GM21723 (cell line): ENCODE results near the gene TBPL1.

ENCODE experiments used
- ATAC-seq: cut with Tn5 transposase; IDR thresholded peaks from one replicate; pipeline ENCODE4 v1.9.1; 2021; ENCODE audit warnings: mild to moderate bottlenecking, moderate library complexity; ENCODE audit not compliant: unreplicated experiment

TBPL1 gene

GRCh38 chr6:134039116-134039515, 86.1 kb downstream of the TBPL1 start:
- no peak for ATAC-seq
